Measurements from ENCODE around the gene DOCK1.

DNA sequence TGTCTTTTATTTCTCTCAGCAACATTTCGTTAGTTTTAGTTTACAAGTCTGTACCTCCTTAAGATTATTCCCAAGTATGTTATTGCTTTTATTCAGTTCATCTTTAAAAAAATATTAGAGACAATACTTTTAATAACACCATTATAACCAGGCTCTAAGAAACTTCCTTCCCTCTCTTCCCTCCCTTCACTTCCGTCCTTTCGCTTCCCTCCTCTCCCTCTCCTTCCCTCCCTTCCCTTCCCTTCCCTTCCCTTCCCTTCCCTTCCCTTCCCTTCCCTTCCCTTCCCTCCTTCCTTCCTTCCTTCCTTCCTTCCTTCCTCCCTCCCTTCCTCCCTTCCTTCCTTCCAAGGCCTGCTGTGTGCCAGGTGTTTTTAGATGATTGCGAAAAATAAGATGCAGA is 58.1 kb downstream of the DOCK1 start:
- TF ChIP-seq, protein P1, sequence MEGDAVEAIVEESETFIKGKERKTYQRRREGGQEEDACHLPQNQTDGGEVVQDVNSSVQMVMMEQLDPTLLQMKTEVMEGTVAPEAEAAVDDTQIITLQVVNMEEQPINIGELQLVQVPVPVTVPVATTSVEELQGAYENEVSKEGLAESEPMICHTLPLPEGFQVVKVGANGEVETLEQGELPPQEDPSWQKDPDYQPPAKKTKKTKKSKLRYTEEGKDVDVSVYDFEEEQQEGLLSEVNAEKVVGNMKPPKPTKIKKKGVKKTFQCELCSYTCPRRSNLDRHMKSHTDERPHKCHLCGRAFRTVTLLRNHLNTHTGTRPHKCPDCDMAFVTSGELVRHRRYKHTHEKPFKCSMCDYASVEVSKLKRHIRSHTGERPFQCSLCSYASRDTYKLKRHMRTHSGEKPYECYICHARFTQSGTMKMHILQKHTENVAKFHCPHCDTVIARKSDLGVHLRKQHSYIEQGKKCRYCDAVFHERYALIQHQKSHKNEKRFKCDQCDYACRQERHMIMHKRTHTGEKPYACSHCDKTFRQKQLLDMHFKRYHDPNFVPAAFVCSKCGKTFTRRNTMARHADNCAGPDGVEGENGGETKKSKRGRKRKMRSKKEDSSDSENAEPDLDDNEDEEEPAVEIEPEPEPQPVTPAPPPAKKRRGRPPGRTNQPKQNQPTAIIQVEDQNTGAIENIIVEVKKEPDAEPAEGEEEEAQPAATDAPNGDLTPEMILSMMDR (IDR thresholded peaks at IDR 0.05; ENCODE audit: poor library complexity, severe bottlenecking) = no peak
- TF ChIP-seq EP300 (conservative IDR thresholded peaks at IDR 0.05; ENCODE audit: poor library complexity, severe bottlenecking) (no peak), EZH2 (IDR thresholded peaks at IDR 0.05; ENCODE audit: borderline replicate concordance, insufficient read depth, low read length, poor library complexity, severe bottlenecking) (no peak), TAF1 (IDR thresholded peaks at IDR 0.05; ENCODE audit: low read depth) (no peak), SMC3 (conservative IDR thresholded peaks at IDR 0.05; ENCODE audit: poor library complexity) (no peak), POLR2AphosphoS5 (IDR thresholded peaks at IDR 0.05) (no peak)
- TF ChIP-seq, protein P2, sequence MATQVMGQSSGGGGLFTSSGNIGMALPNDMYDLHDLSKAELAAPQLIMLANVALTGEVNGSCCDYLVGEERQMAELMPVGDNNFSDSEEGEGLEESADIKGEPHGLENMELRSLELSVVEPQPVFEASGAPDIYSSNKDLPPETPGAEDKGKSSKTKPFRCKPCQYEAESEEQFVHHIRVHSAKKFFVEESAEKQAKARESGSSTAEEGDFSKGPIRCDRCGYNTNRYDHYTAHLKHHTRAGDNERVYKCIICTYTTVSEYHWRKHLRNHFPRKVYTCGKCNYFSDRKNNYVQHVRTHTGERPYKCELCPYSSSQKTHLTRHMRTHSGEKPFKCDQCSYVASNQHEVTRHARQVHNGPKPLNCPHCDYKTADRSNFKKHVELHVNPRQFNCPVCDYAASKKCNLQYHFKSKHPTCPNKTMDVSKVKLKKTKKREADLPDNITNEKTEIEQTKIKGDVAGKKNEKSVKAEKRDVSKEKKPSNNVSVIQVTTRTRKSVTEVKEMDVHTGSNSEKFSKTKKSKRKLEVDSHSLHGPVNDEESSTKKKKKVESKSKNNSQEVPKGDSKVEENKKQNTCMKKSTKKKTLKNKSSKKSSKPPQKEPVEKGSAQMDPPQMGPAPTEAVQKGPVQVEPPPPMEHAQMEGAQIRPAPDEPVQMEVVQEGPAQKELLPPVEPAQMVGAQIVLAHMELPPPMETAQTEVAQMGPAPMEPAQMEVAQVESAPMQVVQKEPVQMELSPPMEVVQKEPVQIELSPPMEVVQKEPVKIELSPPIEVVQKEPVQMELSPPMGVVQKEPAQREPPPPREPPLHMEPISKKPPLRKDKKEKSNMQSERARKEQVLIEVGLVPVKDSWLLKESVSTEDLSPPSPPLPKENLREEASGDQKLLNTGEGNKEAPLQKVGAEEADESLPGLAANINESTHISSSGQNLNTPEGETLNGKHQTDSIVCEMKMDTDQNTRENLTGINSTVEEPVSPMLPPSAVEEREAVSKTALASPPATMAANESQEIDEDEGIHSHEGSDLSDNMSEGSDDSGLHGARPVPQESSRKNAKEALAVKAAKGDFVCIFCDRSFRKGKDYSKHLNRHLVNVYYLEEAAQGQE (IDR thresholded peaks at IDR 0.05; ENCODE audit: borderline replicate concordance) = no peak

Data from neural cell (in vitro differentiated cells).